IMR-90 (cell line): ENCODE results near the gene AKAP6.

Source experiments
- CEBPB ChIP-seq: IDR thresholded peaks from 2 replicates; pipeline ENCODE4 v1.6.1; 2012; ENCODE audit warnings: low read depth, low read length, improper control_type of control experiment
- CHD1 ChIP-seq: IDR thresholded peaks from 2 replicates; pipeline ENCODE4 v1.6.1; 2012; ENCODE audit warnings: low read depth, low read length, improper control_type of control experiment
- MXI1 ChIP-seq: IDR thresholded peaks from 2 replicates; pipeline ENCODE4 v1.6.1; 2012; ENCODE audit warnings: low read depth, mild to moderate bottlenecking, low read length, moderate library complexity, borderline replicate concordance
- POLR2A ChIP-seq: IDR thresholded peaks from 2 replicates; pipeline ENCODE4 v1.6.1; 2012; ENCODE audit warnings: mild to moderate bottlenecking, low read depth, low read length

GRCh38 chr14:32667791-32668190 is 338.7 kb downstream of the AKAP6 start:
- TF ChIP-seq CEBPB, result no peak
- TF ChIP-seq POLR2A, result no peak
- no peak for TF ChIP-seq CHD1
- TF ChIP-seq MXI1, result no peak
